GM18507 (cell line): Measurements from ENCODE around the gene VPS16.
"Not testable (repeated sequence)": the region's sequence is repeated elsewhere in the genome, so short reads cannot be mapped to it uniquely, and the experiment has no call there.

Experiments
- DNase-seq: peaks from one replicate; pipeline ENCODE4 v3.0.0; 2011; ENCODE audit warnings: low read depth; ENCODE audit not compliant: insufficient read length; ENCODE audit errors: extremely low spot score
- FAIRE-seq: peaks from 2 replicates; lab custom pipeline; 2011; peaks lifted over from hg19 to GRCh38; lab: Jason Lieb, UNC

VPS16 gene

GRCh38 chr20:2829376-2829775 is 11.2 kb upstream of the VPS16 start:
- FAIRE-seq, result no peak

GRCh38 chr20:2831206-2831605 is 9.3 kb upstream of the VPS16 start:
- DNase-seq, FAIRE-seq: not testable (repeated sequence)

More at GRCh38 chr20:2829376-2829775, 11.2 kb upstream of the VPS16 start:
- DNase-seq, result no peak

GRCh38 chr20:2833761-2834160 is 6.8 kb upstream of the VPS16 start:
- FAIRE-seq (no peak), DNase-seq (no peak)

- no peak for FAIRE-seq
- no peak for DNase-seq
Observed at GRCh38 chr20:2834401-2835110, 6.0 kb upstream of the VPS16 start.

- FAIRE-seq (no peak), DNase-seq (no peak)
Observed at GRCh38 chr20:2835331-2835796, 5.2 kb upstream of the VPS16 start.

GRCh38 chr20:2836035-2836434 is 4.5 kb upstream of the VPS16 start:
- no peak for DNase-seq
- FAIRE-seq, result no peak

GRCh38 chr20:2837221-2837960 is 3.2 kb upstream of the VPS16 start:
- DNase-seq (no peak), FAIRE-seq (no peak)

GRCh38 chr20:2838170-2838797 is 2.3 kb upstream of the VPS16 start:
- FAIRE-seq (peak; percentile 69), DNase-seq (no peak)

- DNase-seq (no peak), FAIRE-seq (no peak)
Observed at GRCh38 chr20:2838847-2839671, 1.5 kb upstream of the VPS16 start.

- FAIRE-seq (no peak), DNase-seq (no peak)
Observed at GRCh38 chr20:2839732-2840137, 810 bp upstream of the VPS16 start.

GRCh38 chr20:2840967-2841531 is 504 bp downstream of the VPS16 start:
- peak; percentile 43 for DNase-seq
- no peak for FAIRE-seq

- DNase-seq, result no peak
- no peak for FAIRE-seq
Observed at GRCh38 chr20:2845607-2846006, 5.1 kb downstream of the VPS16 start.

GRCh38 chr20:2846698-2847097 is 6.2 kb downstream of the VPS16 start:
- no peak for FAIRE-seq
- no peak for DNase-seq

- FAIRE-seq, result no peak
- DNase-seq, result no peak
Observed at GRCh38 chr20:2847802-2848201, 7.3 kb downstream of the VPS16 start.

- no peak for DNase-seq
- no peak for FAIRE-seq
Observed at GRCh38 chr20:2849529-2849928, 9.0 kb downstream of the VPS16 start.

GRCh38 chr20:2851086-2851485 is 10.5 kb downstream of the VPS16 start:
- DNase-seq, result no peak
- no peak for FAIRE-seq

GRCh38 chr20:2858591-2858990 is 18.0 kb downstream of the VPS16 start:
- DNase-seq, result no peak
- FAIRE-seq, result no peak

GRCh38 chr20:2859330-2860121 is 19.0 kb downstream of the VPS16 start:
- DNase-seq, result no peak
- no peak for FAIRE-seq

GRCh38 chr20:2864626-2865025 is 24.1 kb downstream of the VPS16 start:
- FAIRE-seq (no peak), DNase-seq (no peak)
